GM19328 (cell line): ENCODE data around the gene HLA-DQA1.
"Not testable (repeated sequence)": the region's sequence is repeated elsewhere in the genome, so short reads cannot be mapped to it uniquely, and the experiment has no call there.

Experiments
- ATAC-seq: cut with Tn5 transposase; IDR thresholded peaks from one replicate; pipeline ENCODE4 v1.9.1; 2021; ENCODE audit warnings: mild to moderate bottlenecking, moderate library complexity; ENCODE audit not compliant: unreplicated experiment

The HLA-DQA1 gene

GRCh38 chr6:32637219-32637880, at the start of gene HLA-DQA1:
TSS of gene HLA-DQA1 (plus strand) at chr6:32637406. CDS start at chr6:32637459, 53 bp downstream.
- ATAC-seq: peak; percentile 68

GRCh38 chr6:32588156-32588555, 49.0 kb upstream of the HLA-DQA1 start:
- ATAC-seq: no peak

- peak; percentile 84 for ATAC-seq
Observed at GRCh38 chr6:32589596-32590449, 47.4 kb upstream of the HLA-DQA1 start, which contains the start of gene HLA-DRB1. TSS of gene HLA-DRB1 (minus strand) at chr6:32589848. CDS start at chr6:32589742, 106 bp downstream.

GRCh38 chr6:32590713-32591112, 46.5 kb upstream of the HLA-DQA1 start:
- not testable (repeated sequence) for ATAC-seq

GRCh38 chr6:32597024-32597423, 40.2 kb upstream of the HLA-DQA1 start:
- ATAC-seq: no peak

- ATAC-seq: no peak
Observed at GRCh38 chr6:32602383-32602782, 34.8 kb upstream of the HLA-DQA1 start.

- ATAC-seq: no peak
Observed at GRCh38 chr6:32603222-32603621, 34.0 kb upstream of the HLA-DQA1 start.

- ATAC-seq: no peak
Observed at GRCh38 chr6:32603888-32604287, 33.3 kb upstream of the HLA-DQA1 start.

- no peak for ATAC-seq
Observed at GRCh38 chr6:32604434-32604877, 32.8 kb upstream of the HLA-DQA1 start.

GRCh38 chr6:32607263-32607987, 29.8 kb upstream of the HLA-DQA1 start:
- ATAC-seq: no peak

- ATAC-seq: no peak
Observed at GRCh38 chr6:32607988-32608298, 29.3 kb upstream of the HLA-DQA1 start.

- no peak for ATAC-seq
Observed at GRCh38 chr6:32608362-32608761, 28.8 kb upstream of the HLA-DQA1 start.

- no peak for ATAC-seq
Observed at GRCh38 chr6:32609391-32609730, 27.8 kb upstream of the HLA-DQA1 start.

GRCh38 chr6:32609731-32610640, 27.2 kb upstream of the HLA-DQA1 start:
- ATAC-seq: peak; percentile 90

- no peak for ATAC-seq
Observed at GRCh38 chr6:32610682-32611296, 26.4 kb upstream of the HLA-DQA1 start.

GRCh38 chr6:32613475-32613874, 23.7 kb upstream of the HLA-DQA1 start:
- ATAC-seq: no peak

GRCh38 chr6:32614366-32615081, 22.7 kb upstream of the HLA-DQA1 start:
- no peak for ATAC-seq

- ATAC-seq: no peak
Observed at GRCh38 chr6:32615885-32616532, 21.2 kb upstream of the HLA-DQA1 start.

- ATAC-seq: no peak
Observed at GRCh38 chr6:32617751-32618150, 19.5 kb upstream of the HLA-DQA1 start.
